GM12873 (cell line): ENCODE data around the gene LAMC2.

Experiments
- TF ChIP-seq, protein P1 (sequence below): IDR thresholded peaks from 2 replicates; pipeline ENCODE4 v1.5.1; 2012; ENCODE audit warnings: low read depth, mild to moderate bottlenecking, moderate library complexity, low read length, control low read depth; ENCODE audit not compliant: insufficient read depth; ENCODE audit errors: missing control alignments

The LAMC2 gene

DNA sequence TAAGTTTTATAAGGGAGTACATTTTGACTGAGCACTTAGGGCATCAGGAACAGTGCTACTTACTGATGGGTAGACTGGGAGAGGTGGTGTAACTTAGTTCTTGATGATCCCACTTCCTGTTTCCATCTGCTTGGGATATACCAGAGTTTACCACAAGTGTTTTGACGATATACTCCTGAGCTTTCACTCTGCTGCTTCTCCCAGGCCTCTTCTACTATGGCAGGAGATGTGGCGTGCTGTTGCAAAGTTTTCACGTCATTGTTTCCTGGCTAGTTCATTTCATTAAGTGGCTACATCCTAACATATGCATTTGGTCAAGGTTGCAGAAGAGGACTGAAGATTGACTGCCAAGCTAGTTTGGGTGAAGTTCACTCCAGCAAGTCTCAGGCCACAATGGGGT is 41.3 kb upstream of the LAMC2 start:
- TF ChIP-seq, protein P1, sequence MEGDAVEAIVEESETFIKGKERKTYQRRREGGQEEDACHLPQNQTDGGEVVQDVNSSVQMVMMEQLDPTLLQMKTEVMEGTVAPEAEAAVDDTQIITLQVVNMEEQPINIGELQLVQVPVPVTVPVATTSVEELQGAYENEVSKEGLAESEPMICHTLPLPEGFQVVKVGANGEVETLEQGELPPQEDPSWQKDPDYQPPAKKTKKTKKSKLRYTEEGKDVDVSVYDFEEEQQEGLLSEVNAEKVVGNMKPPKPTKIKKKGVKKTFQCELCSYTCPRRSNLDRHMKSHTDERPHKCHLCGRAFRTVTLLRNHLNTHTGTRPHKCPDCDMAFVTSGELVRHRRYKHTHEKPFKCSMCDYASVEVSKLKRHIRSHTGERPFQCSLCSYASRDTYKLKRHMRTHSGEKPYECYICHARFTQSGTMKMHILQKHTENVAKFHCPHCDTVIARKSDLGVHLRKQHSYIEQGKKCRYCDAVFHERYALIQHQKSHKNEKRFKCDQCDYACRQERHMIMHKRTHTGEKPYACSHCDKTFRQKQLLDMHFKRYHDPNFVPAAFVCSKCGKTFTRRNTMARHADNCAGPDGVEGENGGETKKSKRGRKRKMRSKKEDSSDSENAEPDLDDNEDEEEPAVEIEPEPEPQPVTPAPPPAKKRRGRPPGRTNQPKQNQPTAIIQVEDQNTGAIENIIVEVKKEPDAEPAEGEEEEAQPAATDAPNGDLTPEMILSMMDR, result no peak

DNA sequence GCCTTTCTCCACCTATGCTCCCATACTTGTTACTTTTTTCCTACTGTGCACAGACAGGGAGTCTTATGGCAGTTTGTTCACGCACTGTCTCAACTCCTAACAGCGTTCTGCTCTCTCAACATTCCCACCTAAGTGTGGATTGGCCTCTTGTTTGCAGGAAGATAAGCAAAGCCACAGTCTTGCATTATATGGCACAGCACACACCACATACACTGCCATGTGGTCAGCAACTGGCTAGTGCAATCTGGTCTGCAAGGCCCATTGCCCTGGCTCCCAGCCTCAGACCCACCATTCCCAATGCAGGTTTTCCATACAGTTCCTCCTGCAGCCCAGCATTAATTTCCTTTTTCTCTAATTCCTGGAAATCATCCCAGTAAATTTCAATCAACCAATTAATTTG is 38.3 kb upstream of the LAMC2 start:
- TF ChIP-seq, protein P1, result no peak

DNA sequence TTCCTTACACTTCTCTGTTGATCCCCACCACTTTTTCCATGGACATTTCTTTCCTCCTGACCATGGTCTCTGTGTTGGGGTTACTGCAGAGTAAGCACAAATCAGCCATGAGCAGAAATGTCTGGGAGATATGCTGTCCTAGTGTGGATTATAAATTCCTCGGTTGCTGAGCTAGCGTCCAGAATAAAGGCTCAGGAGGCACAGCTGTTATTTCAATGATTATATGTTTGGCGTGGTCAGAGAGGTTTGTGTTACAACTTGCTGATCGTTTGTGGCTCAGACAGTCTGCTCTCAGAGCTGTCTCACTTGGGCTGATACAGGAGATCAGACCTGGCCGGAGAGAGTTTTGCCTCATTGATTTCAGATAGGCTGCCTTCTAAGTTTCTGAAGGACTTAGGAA is 37.5 kb upstream of the LAMC2 start:
- TF ChIP-seq, protein P1, result no peak

DNA sequence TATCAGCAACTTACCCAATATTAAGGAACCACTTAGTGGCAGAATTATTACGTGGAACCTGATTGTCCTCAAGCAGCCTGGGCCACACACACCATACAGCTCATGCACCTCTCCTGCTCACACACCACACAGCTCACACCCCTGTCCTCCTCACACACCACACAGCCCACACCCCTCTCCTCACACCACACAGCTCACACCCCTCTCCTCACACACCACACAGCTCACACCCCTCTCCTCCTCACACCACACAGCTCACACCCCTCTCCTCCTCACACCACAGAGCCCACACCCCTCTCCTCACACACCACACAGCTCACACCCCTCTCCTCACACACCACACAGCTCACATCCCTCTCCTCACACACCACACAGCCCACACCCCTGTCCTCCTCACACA is 36.8 kb upstream of the LAMC2 start:
- TF ChIP-seq, protein P1, result no peak

GRCh38 chr1:183150445-183150844 is 35.6 kb upstream of the LAMC2 start:
- TF ChIP-seq, protein P1, result no peak

DNA sequence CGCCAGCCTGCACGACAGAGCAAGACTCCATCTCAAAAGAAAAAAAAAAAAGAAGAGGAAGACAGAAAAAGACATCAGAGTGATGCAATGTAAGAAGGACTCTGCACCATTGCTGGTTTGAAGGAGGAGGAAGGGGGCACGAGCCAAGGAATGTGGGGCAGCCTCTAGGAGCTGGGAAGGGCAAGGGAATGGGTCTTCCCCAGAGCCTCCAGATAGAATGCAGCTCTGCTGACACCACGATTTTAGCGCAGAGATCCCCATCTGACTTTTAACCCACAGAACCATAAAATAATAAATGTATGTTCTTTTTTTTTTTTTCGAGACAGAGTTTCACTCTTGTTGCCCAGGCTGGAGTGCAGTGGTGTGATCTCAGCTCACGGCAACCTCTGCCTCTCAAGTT is 33.9 kb upstream of the LAMC2 start:
- TF ChIP-seq, protein P1, result no peak

DNA sequence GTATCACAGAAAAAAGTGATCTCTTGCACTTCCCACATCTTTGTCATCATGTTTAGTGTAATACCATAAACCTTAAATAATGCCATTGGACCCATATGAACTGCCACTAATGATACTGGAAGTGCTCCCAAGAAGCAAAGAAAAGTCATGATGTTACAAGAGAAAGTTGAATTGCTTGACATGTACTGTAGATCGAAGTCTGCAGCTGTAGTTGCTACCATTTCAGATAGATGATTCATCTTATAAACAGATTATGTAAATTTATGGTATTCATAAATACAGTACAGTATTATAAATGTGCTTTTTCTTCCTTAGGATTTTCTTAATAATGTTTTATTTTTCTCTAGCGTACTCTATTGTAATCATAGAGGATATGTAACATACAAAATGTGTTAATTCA is 30.1 kb upstream of the LAMC2 start:
- TF ChIP-seq, protein P1, result no peak

- TF ChIP-seq, protein P1, result no peak
Observed at GRCh38 chr1:183159960-183160359, 26.1 kb upstream of the LAMC2 start.
